ENCODE measurements around the gene MYB. TPM values are rescaled to one million over a fixed set of nuclear protein-coding genes. Genes with fewer than 3 reads are reported as not detected.
A peak's percentile ranks its signal among the peaks of the same experiment; 100 is the strongest.

The MYB gene
- total and polyA plus RNA-seq, 2 of the 13 experiments (the other 11 are each of a cell fraction or from before 2014, with no cell fraction given), result 0.04 to 0.20 TPM

DNA sequence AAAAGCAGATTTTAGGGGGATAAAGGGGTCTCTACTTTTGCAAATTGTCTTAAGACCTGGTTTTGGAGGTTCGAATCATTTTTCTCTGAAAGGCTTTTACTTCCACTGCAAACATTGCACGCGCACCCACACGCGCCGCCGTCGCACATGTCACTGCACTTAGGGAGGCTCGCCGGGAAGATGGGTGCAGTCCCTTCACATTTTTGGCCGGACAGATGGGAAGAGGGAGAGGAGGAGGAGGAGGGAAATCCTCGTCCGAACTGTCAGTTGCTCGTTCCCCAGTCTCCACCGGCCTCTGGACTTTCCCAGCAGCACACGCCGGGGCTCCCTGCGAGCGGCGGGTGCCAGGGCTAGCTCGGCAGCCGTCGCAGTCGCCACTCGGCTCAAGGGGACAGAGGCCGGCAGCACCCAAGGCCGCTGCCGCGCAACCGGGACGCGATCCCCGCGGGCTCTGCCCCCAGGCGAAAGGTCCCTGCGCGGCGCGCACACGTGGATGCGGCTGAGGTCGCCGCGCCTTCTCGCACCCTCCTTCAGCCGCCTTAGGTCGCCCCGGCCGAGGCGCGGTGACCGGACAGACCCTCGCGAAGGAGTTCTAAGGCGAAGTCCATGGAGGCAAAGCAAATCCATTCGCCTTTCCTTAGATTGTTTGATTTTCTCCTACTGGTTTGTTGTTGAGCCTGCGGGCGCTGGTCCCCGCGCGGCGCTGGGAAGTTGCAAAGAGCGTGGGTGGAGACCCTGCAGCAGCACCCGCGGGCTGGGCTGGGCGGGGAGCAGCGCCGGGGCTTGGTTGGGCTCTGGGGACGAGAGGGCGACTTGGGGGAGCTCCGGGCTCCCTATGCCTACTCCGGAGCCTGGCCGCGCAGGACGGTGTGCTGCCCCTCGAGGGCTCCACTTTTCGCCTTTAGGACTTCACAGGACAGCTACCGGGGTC lies 1.2 kb downstream of the MYB start (continued):
- peak; percentile 16; the same call in 1 of the 2 replicates for TF ChIP-seq ZNF574 (CRISPR knock-in tag; IDR thresholded peaks at IDR 0.05)
- TF ChIP-seq FOXO4 (CRISPR knock-in tag; conservative IDR thresholded peaks at IDR 0.05), result 0 out of 2 replicates have a peak, but pooled peaks have one; percentile 69
- TF ChIP-seq AKAP8 (CRISPR knock-in tag; IDR thresholded peaks at IDR 0.05), result no peak
- no peak for TF ChIP-seq ZNF251 (CRISPR knock-in tag; IDR thresholded peaks at IDR 0.05)
- TF ChIP-seq HIVEP1 (CRISPR knock-in tag; IDR thresholded peaks at IDR 0.05), result 0 out of 2 replicates have a peak, but pooled peaks have one; percentile 19
- TF ChIP-seq MED13 (CRISPR knock-in tag; IDR thresholded peaks at IDR 0.05), result 0 out of 2 replicates have a peak, but pooled peaks have one; percentile 25
- 0 out of 2 replicates have a peak, but pooled peaks have one; percentile 21 for TF ChIP-seq ZNF564 (CRISPR knock-in tag; IDR thresholded peaks at IDR 0.05)
- 0 out of 2 replicates have a peak, but pooled peaks have one; percentile 16 for TF ChIP-seq ZNF367 (CRISPR knock-in tag; IDR thresholded peaks at IDR 0.05; ENCODE audit: borderline replicate concordance)
- no peak; the same call in 1 of the 2 replicates for TF ChIP-seq ZNF333 (CRISPR knock-in tag; IDR thresholded peaks at IDR 0.05; ENCODE audit: borderline replicate concordance)
- peak; percentile 40; the same call in 1 of the 2 replicates for TF ChIP-seq NCOA1 (CRISPR knock-in tag; IDR thresholded peaks at IDR 0.05)
- TF ChIP-seq ZNF180 (CRISPR knock-in tag; IDR thresholded peaks at IDR 0.05; ENCODE audit: borderline replicate concordance, low read depth), result no peak
- TF ChIP-seq ZNF687 (CRISPR knock-in tag; IDR thresholded peaks at IDR 0.05), result peak; percentile 70
- peak; percentile 47; the same call in 1 of the 2 replicates for TF ChIP-seq ZFP82 (CRISPR knock-in tag; IDR thresholded peaks at IDR 0.05; ENCODE audit: borderline replicate concordance)
- TF ChIP-seq HOXA3 (CRISPR knock-in tag; IDR thresholded peaks at IDR 0.05), result peak; percentile 46; the same call in 1 of the 2 replicates
- 0 out of 2 replicates have a peak, but pooled peaks have one; percentile 18 for TF ChIP-seq ZNF724P (CRISPR knock-in tag; IDR thresholded peaks at IDR 0.05; ENCODE audit: borderline replicate concordance)
- 0 out of 2 replicates have a peak, but pooled peaks have one; percentile 38 for TF ChIP-seq ZNF34 (CRISPR knock-in tag; IDR thresholded peaks at IDR 0.05; ENCODE audit: borderline replicate concordance)
- 0 out of 2 replicates have a peak, but pooled peaks have one; percentile 26 for TF ChIP-seq ATF7-NPFF (CRISPR knock-in tag; IDR thresholded peaks at IDR 0.05; ENCODE audit: low read depth)
- TF ChIP-seq ZNF225 (CRISPR knock-in tag; IDR thresholded peaks at IDR 0.05), result 0 out of 2 replicates have a peak, but pooled peaks have one; percentile 32
